HT1080 (cell line): Measurements from ENCODE around the gene MAP4K1. TPM values are rescaled to one million over a fixed set of nuclear protein-coding genes. Genes with fewer than 3 reads are reported as not detected.
A peak's percentile ranks its signal among the peaks of the same experiment; 100 is the strongest.
"Not testable (repeated sequence)": the region's sequence is repeated elsewhere in the genome, so short reads cannot be mapped to it uniquely, and the experiment has no call there.

Experiments used
- DNase-seq: peaks from one replicate; pipeline ENCODE4 v3.0.0-alpha.2; 2015; ENCODE audit warnings: low read depth
- total RNA-seq: library from RNA; depleted of rRNA; stranded (reverse); fragments of >200 nt; shearing (Covaris generic); gene quantifications from 2 replicates; pipeline ENCODE4 v1.2.3, GENCODE V29; 2014

MAP4K1 gene
- total RNA-seq, 1 experiment from 2014 or later = 0.24 TPM

DNA sequence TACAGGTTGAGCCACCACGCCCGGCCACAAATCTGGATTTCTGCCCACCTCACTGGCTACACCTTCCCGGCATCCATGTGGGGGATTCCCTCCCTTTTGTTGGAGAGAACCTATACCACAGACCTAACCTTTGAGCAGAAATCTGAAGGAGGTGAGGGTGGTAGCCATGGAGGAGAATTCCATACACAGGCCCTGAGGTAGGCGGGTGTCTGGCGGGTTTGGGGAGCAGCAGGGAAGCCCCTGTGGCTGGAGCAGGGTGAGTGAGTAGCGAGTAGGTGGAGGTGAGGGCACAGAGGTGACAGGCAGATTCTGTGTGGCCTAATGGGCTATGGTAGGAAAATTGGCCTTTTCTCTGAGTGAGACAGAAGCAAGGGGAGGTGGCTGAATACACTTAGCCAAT is 11.8 kb upstream of the MAP4K1 start:
- DNase-seq = no peak

- no peak for DNase-seq
Measured at GRCh38 chr19:38626401-38626800, 8.6 kb upstream of the MAP4K1 start.

DNA sequence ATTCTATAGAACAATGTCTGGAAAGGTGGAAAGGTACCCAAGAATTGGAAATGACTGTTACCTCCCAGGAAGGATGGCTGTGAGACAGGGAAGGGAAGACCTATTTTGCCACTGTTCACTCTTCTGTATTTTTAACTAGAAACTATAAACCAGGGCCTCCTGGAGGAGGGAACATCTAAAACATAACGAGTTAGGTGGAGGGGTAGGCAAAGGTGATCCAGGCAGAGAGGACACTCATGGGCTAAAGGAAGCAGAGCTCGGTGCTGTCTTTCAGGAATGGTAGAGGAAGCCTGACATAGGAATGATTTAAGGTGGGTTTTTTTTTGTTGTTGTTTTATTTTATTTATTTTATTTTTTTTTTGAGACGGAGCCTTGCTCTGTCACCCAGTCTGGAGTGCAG is 7.1 kb upstream of the MAP4K1 start:
- no peak for DNase-seq

DNA sequence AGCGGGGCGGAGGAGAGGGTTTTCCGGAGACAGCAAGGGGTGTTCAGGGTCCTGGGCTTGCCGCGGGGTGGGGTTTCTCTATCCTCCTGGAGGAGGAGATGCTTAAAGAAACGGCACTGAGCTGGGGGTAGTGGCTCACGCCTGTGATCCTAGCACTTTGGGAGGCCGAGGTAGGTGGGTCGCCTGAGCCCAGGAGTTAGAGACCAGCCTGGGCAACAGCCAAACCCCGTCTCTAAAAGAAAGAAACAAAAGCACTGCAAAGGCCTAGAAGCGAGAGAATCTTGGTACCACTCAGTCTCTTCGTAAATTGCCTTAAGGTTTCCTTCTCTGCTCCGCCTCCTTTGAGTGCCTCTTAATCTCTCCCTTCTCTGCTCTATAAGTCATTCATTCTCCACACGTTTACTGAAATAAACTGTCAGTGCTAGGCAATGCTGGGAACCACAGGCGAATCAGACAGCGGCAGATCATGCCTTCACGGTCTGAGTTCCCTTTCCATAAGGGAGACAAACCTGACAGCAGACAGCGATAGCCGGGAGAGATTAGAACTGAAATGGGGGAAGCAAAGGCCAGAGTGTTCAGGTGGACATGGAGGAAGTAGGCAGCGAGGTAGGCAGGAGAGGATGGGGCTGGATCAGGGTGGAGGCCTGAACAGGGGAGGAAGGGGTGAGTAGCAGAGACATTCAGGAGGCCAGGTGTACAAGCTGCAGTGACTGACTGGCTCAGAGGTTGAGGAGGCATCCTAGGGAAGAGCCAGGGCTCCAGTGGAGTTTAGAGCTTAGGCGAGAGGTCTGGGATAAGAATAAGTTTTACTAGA is 1.8 kb upstream of the MAP4K1 start:
- no peak for DNase-seq

DNA sequence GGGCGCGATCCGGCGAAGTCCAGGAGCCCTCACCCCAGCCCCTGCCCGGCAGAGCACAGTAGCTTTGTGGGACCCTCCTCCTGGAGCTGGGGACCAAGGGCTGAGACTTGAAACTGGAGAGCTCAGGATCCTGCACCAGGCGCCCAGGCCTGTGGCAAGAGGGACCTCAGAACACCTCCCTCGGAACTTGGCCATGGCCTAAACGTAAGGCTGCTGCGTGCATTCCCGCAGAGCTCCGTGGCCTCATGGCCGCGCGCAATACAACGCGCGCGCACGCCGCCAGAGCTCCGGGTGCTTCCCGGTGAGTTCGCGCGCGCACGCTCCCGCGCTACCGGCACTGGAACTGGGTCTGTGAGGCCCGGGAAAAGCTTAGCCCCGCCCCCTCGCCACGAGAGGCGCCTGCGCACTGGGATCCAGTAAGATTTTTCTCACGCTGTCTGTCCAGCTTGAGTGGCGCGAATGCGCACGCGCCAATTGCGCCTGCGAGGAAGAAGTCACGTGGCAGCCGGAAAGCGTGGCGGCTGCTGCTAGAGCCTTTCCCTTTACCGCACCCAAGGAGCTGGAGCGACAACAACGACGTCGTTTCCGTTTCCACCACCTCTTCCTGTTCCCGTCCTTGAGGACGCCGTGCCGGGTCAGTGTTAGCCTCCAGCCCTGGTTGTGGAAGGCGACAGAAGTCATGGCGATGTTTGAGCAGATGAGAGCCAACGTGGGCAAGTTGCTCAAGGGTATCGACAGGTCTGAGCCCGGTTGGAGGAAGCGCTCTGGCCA is 1.0 kb upstream of the MAP4K1 start, which contains the start of gene EIF3K:
Gene EIF3K, plus strand, starts transcription at position 599 of the 771 bp plus-strand sequence. Its CDS starts 81 bp downstream, at position 680.
- DNase-seq = peak; percentile 99

DNA sequence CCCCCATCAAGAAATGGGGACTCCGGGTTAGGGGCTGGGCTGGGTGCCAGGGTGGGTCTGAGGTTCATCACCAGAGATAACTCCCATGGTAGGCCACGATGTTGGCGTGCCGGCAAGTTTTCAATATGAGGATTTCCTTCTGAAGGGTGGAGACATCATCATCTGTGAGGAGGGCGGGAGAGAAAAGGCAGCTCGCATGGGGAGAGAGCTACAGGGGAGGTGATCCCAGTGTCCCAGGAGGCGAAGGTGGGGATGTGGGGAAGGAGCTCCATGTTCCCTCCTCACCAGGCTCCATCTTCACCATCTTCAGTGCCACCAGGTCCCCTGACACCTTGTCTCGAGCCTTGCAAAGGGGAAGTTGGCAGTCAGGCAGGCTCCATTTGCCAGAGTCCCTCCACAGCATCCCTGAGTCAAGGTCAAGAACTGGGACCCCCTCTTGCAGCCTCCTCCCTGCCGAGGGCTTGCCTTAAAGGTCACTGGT is 430 bp downstream of the MAP4K1 start:
- DNase-seq = no peak

GRCh38 chr19:38616265-38616664 is 1.5 kb downstream of the MAP4K1 start:
- DNase-seq = no peak

DNA sequence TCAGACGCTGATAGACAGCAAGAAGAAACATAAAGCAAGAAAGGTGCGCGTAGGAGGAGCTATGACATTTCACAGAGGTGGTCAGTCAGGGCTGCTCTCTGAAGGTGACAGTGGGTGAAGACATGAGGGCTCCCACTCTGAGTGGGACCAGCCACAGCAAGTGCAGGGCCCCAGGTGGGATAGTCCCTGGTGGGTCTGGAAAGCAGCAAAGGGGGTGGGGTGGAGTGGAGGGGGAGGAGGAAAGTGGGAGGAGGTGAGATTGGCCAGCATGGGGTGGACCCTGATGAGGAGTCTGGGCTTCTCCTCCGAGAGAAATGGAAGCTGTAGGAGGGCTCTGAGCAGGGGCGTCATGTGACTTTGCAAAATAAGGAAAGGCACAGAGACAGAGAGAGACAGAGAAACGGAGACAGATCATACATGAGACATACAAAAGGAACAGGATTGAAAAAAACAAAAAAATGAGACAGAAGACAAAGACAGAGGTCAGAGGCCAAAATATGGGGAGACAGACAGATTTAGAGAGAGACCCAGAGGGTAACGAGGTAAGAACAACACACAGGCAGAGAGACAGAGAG is 2.7 kb downstream of the MAP4K1 start:
- no peak for DNase-seq

DNA sequence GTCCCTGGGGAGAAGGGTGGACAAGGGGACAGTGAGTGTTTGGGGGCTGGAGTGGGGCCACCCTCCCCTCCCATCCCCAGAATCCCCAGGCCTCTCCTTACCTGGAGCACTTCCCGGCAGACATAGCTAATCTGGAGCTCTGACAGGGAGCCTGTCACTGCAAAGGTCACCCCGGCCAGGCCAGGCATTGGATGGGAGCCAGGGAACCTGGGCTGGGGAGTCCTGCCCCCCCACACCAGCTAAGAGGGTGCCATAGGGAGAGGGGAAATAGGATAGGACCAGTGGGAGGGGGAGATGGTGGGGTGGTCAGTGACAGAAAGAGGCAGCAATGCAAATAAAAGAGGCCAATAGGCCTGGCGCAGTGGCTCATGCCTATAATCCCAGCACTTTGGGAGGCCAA is 3.5 kb downstream of the MAP4K1 start:
- DNase-seq = no peak

- no peak for DNase-seq
Measured at GRCh38 chr19:38606131-38606530, 11.6 kb downstream of the MAP4K1 start.

DNA sequence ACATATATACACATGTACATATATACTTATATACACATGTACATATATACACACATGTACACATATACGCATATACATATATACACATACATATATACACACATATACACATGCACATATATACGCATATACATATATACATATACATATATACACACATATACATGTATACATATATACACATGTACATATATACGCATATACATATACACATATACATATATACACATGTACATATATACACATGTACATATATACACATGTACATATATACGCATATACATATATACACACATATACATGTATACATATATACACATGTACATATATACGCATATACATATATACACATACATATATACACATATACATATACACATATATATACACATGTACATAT is 14.9 kb downstream of the MAP4K1 start:
- not testable (repeated sequence) for DNase-seq

GRCh38 chr19:38599722-38600121 is 18.0 kb downstream of the MAP4K1 start:
- no peak for DNase-seq

DNA sequence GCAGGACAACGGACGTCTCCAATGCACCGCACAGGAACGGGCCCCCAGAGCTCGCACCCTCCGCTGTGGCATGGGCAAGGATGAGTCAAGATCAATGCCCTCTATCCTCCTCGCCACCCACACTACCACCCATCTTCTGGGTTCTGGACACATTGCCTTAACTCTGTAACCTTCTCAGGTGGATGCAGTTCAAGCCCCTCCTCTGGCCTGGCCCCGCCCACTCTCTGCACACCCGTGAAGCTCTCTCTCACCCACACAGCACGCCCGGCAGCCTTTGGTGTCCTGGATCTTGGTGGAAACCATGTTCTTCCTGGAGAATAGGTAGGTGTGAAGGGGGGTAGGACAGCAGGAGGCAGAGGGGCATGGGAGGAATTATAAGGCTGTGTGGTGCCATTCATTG is 20.7 kb downstream of the MAP4K1 start:
- no peak for DNase-seq

GRCh38 chr19:38596057-38596981 is 21.4 kb downstream of the MAP4K1 start:
- DNase-seq = no peak

DNA sequence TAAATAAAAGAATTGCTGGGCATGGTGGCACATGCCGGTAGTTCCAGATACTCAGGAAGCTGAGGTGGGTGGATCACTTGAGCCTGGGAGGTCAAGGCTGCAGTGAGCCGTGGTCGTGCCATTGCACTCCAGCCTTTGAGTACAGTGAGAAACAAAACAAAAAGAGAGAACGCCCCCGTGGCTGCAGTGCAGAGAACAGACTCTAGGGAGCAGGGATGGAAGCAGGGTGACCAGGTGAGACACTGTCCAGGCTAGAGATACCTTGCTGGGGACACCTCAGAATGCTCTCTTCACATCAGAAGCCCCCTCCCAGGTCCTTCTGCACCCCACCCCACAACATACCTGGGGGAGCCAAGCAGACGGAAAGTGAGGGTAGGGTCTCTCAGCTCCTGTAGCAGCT is 24.8 kb downstream of the MAP4K1 start:
- no peak for DNase-seq

- DNase-seq = no peak
Measured at GRCh38 chr19:38588041-38588440, 29.7 kb downstream of the MAP4K1 start.

DNA sequence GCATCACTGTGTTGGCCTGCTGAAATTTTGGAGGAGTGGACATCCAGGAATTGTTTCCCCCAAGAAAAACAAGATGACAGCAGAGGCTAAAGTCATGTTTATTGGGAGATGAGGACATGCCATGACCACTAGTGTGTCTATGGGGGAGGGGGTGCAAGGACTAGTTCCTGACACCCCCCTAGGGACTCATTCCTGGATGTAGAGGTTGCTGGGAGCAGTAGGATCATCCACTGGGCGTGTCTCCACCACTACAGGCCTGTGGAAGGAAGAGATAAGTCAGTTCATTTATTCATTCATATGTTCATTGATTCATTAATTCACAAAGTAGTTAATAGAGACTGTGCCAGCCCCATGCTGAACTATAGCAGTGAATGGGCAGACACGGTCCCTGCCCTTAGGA is 30.2 kb downstream of the MAP4K1 start:
- DNase-seq = no peak

DNA sequence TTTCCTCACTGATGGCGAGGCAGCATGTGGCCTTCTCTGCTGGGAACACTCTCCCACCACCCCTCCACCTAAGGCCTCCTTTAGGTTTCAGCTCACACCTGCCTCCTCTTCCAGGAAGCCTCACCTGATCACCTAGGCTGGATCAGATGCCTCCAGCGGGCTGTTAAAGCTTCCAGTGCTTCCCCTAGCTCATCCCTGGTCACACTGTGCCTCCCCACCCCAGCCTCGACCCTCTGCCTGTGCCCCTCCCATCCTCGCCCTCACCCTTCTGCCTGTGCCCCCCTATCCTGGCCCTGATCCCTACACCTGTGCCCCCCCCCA is 33.8 kb downstream of the MAP4K1 start:
- DNase-seq = no peak

DNA sequence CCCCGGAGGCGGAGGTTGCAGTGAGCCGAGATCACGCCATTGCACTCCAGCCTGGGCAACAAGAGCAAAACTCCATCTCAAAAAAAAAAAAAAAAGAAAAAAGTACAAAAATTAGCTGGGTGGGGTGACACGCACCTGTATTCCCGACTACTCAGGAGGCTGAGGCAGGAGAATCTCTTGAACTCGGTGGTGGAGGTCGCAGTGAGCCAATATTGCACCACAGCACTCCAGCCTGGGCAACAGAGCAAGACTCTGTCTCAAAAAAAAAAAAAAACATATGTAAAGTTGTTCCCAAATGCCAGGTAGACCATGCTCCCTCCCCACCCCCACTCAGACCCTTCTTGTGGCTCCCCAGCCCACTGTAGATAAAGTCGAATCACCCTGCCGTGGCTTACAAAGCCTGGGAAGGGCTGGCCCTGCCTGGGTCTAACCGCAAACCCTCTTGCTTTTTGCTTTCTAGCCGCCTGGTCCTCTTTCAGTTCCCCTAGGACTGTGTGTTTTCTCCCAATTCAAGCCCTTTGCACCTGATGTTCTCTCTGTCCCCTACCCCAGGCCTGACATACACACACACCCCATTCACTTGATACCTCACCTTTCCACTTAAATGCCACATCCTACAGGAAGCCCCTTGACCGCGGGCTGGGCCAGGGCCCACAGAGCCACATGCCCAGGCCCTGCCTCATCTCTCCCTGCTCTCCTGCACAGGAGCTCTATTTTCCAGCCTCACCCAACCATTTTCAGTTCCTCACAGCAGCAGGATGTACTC is 34.4 kb downstream of the MAP4K1 start:
- DNase-seq = no peak

DNA sequence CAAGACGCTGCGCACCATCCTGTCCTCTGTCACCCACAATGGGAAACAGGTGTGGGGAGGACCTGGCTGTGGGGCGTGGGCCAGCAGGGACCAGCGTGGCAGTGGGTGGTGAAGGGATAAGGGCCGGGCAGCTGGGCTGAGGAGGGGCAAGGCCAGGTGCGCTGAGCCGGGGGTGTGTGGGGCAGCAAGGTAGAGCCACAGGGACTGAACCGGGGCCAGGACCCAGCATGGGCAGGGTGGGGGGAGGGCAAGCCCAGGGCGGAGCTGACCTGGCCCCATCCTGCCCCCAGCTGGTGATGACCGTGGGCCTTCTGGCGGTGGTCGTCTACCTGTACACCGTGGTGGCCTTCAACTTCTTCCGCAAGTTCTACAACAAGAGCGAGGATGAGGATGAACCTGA is 37.7 kb downstream of the MAP4K1 start:
- no peak for DNase-seq
